Subcutaneous abdominal adipose tissue (tissue), 5 donors: ENCODE data around the gene ZNF57.

Source experiments
- H3K27ac ChIP-seq: one replicate; pipeline ENCODE4 v1.7.0; 2013; ENCODE audit warnings: low read depth, mild to moderate bottlenecking, inconsistent platforms, low read length, moderate library complexity
- H3K27me3 ChIP-seq, 5 donors: one replicate each; pipeline ENCODE4 v1.7.0; 2013; ENCODE audit warnings: low read length in 5 of 5, inconsistent platforms in 1 of 5; ENCODE audit not compliant: control insufficient read depth in 5 of 5, insufficient read depth in 4 of 5
- H3K36me3 ChIP-seq, 5 donors: one replicate each; pipeline ENCODE4 v1.7.0; 2013; ENCODE audit warnings: low read length in 5 of 5; ENCODE audit not compliant: control insufficient read depth in 5 of 5, insufficient read depth in 5 of 5
- H3K4me1 ChIP-seq, 5 donors: one replicate each; pipeline ENCODE4 v1.7.0; 2013; ENCODE audit warnings: low read length in 5 of 5, mild to moderate bottlenecking in 3 of 5, moderate library complexity in 1 of 5; ENCODE audit not compliant: control insufficient read depth in 5 of 5, insufficient read depth in 5 of 5
- H3K4me3 ChIP-seq, 5 donors: one replicate each; pipeline ENCODE4 v1.7.0; 2013; ENCODE audit warnings: low read length in 5 of 5, low read depth in 1 of 5
- H3K9ac ChIP-seq, 5 donors: one replicate each; pipeline ENCODE4 v1.7.0; 2013; ENCODE audit warnings: low read length in 5 of 5, mild to moderate bottlenecking in 4 of 5, moderate library complexity in 3 of 5
- H3K9me3 ChIP-seq, 5 donors: one replicate each; pipeline ENCODE4 v1.7.0; 2013; ENCODE audit warnings: low read length in 5 of 5; ENCODE audit not compliant: control insufficient read depth in 5 of 5
- donor health status: healthy.
- donor health status: healthy.
- donor health status: healthy.
- donor health status: healthy.
- donor health status: healthy.

The ZNF57 gene

GRCh38 chr19:2900296-2901252 lies at the start of gene ZNF57:
Gene ZNF57, plus strand, starts transcription at chr19:2900928. Its CDS starts 118 bp downstream, at chr19:2901046.
- Histone ChIP-seq H3K9ac (peak within 1 kb of the TSS in 4 of 5 donors; percentile 68 to 83 (median 78)), H3K27ac (peak within 1 kb of the TSS; percentile 74), H3K27me3 (no peaks in the 10 kb centered on the region), H3K4me3 (peak within 1 kb of the TSS; percentile 72 to 90 (median 85)), H3K9me3 (peaks cover 2 to 12% (median 9%) of the 10 kb centered on the region in 5 donors), H3K36me3 (no peaks in the 10 kb centered on the region), H3K4me1 (peaks cover 4 to 16% (median 10%) of the 10 kb centered on the region in 5 donors)

GRCh38 chr19:2852598-2852997 lies 48.1 kb upstream of the ZNF57 start:
- Histone ChIP-seq H3K27me3 (no peaks in the 10 kb centered on the region), H3K9me3 (peaks cover 35 to 85% (median 76%) of the 10 kb centered on the region in 5 donors), H3K4me1 (peaks cover 0 to 10% (median 0%) of the 10 kb centered on the region in 5 donors), H3K27ac (no peak overlapping the region), H3K9ac (no peak overlapping the region), H3K36me3 (peaks cover 33 to 55% (median 39%) of the 10 kb centered on the region in 5 donors), H3K4me3 (peak overlapping the region; percentile 4 to 51 (median 22))

GRCh38 chr19:2853015-2853606 lies 47.6 kb upstream of the ZNF57 start:
- Histone ChIP-seq H3K9me3 (peaks cover 35 to 85% (median 78%) of the 10 kb centered on the region in 5 donors), H3K4me1 (peaks cover 0 to 10% (median 0%) of the 10 kb centered on the region in 5 donors), H3K4me3 (peak overlapping the region; percentile 20 to 49 (median 22)), H3K27me3 (no peaks in the 10 kb centered on the region), H3K27ac (no peak overlapping the region), H3K36me3 (peaks cover 33 to 55% (median 39%) of the 10 kb centered on the region in 5 donors), H3K9ac (peak overlapping the region in 1 of 5 donors; percentile 79)

DNA sequence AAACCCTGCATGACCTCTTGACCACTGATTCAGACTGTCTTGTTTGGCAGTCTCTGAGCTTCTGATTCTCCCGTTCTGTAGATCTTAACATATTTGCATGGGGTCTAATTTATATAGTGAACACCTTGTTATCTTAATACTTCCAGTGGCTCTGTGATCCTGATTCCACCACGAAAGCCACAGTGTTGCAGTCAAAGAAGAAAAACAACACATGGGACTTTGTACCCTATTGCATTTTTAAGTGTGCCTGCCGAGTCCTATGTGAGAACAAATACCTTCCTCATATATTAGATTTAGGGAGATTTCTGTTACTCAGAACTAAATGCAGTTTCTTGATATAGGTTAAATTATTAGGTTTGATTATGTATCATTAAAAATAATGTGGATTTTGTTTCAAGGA lies 45.9 kb upstream of the ZNF57 start:
- H3K4me1 ChIP-seq, result peaks cover 0 to 10% (median 0%) of the 10 kb centered on the region in 5 donors
- H3K36me3 ChIP-seq, result peaks cover 33 to 54% (median 37%) of the 10 kb centered on the region in 5 donors
- H3K9me3 ChIP-seq, result peaks cover 39 to 90% (median 87%) of the 10 kb centered on the region in 5 donors
- H3K9ac ChIP-seq, result no peak overlapping the region
- no peak overlapping the region for H3K27ac ChIP-seq
- peak overlapping the region in 1 of 5 donors; percentile 19 for H3K4me3 ChIP-seq
- H3K27me3 ChIP-seq, result no peaks in the 10 kb centered on the region

DNA sequence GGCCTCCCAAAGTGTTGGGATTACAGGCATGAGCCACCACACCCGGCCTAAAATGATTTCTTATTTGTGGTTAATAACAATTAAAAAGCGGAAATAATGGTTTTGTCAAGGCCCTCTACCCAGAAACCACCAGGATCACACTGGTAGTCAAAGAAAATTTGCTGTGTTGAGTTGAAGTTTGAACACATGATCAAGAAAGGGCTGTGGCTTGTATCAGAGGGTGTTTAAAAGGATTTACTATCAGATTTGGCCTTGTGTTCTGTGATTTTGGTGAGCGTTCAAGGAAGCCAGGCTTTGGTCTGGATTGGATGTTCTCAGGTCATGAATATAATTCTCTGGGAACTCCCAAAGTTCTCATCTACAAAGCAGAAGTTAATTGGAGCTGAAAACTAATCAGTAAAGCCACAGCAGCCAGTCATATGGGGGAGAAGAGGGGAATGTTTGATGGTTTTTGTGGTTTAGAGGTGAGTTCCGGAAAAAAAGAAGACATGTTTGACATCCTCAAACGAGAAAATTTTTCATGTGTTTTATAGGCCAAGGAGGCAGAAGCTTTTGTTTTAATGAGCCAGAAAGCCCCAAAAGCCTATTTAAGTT lies 44.2 kb upstream of the ZNF57 start:
- peaks cover 0 to 10% (median 0%) of the 10 kb centered on the region in 5 donors for H3K4me1 ChIP-seq
- no peak overlapping the region for H3K27ac ChIP-seq
- no peaks in the 10 kb centered on the region for H3K27me3 ChIP-seq
- H3K9ac ChIP-seq, result no peak overlapping the region
- peaks cover 21 to 40% (median 24%) of the 10 kb centered on the region in 5 donors for H3K36me3 ChIP-seq
- H3K4me3 ChIP-seq, result peak overlapping the region in 1 of 5 donors; percentile 17
- peaks cover 35 to 80% (median 73%) of the 10 kb centered on the region in 5 donors for H3K9me3 ChIP-seq

DNA sequence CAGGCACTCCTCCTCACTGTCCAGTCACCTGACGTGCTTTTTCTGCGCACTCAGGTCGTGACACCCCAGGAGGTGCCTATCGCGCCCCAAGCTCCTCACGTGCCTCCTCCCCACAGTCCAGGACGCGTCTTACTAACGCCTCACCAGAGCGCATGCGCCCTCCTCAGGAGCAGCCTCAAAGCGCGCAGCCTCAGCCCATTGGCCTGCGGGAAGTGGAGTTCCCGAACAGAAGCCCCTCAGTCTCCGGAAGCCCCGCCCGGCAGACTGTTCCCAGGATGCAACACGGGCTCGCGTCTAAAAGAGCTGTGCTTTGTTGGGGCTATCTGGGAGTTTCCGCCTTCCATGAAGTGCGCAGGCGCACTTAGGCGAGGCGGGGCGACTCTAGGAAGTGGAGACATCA lies 41.9 kb upstream of the ZNF57 start:
- peak overlapping the region in 2 of 5 donors; percentile 6 to 17 for H3K4me3 ChIP-seq
- H3K27me3 ChIP-seq, result no peaks in the 10 kb centered on the region
- no peak overlapping the region for H3K9ac ChIP-seq
- H3K36me3 ChIP-seq, result peaks cover 0 to 19% (median under 1%) of the 10 kb centered on the region in 5 donors
- H3K9me3 ChIP-seq, result peaks cover 15 to 57% (median 50%) of the 10 kb centered on the region in 5 donors
- no peak overlapping the region for H3K27ac ChIP-seq
- H3K4me1 ChIP-seq, result no peaks in the 10 kb centered on the region

- H3K36me3 ChIP-seq, result no peaks in the 10 kb centered on the region
- H3K9ac ChIP-seq, result no peak overlapping the region
- H3K4me1 ChIP-seq, result no peaks in the 10 kb centered on the region
- peaks cover 0 to 3% (median 0%) of the 10 kb centered on the region in 5 donors for H3K27me3 ChIP-seq
- H3K9me3 ChIP-seq, result peaks cover 0 to 13% (median 12%) of the 10 kb centered on the region in 5 donors
- no peak overlapping the region for H3K27ac ChIP-seq
- no peak overlapping the region for H3K4me3 ChIP-seq
Measured at GRCh38 chr19:2863816-2864215, 36.9 kb upstream of the ZNF57 start.

- Histone ChIP-seq H3K4me1 (no peaks in the 10 kb centered on the region), H3K27ac (no peak overlapping the region), H3K9ac (no peak overlapping the region), H3K36me3 (no peaks in the 10 kb centered on the region), H3K27me3 (peaks cover 0 to 3% (median 0%) of the 10 kb centered on the region in 5 donors), H3K4me3 (no peak overlapping the region), H3K9me3 (no peaks in the 10 kb centered on the region)
Measured at GRCh38 chr19:2865334-2866100, 35.2 kb upstream of the ZNF57 start.

DNA sequence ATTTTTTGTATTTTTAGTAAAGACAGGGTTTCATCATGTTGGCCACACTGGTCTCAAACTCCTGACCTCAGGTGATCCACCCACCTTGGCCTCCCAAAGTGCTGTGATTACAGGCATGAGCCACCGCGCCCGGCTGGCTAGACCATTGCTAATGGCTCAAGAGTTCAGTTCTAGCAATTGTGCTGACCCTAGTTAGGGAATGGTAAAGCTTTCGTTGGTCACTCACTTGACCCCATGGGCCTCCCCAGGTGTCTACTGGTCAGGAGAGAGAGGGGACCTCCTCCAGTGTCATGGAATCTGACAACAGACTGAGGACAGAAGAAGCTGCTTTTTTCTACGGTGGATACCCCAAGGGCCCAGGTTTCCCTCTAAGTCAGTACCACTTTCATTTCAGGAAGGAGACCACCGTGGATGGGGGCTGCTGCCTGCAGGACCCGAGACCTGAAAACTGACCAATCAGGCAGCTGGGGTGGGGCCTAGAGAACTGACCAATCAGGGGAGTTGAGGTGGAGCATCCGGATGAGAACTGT lies 34.2 kb upstream of the ZNF57 start:
- H3K36me3 ChIP-seq, result no peaks in the 10 kb centered on the region
- H3K27me3 ChIP-seq, result peaks cover 0 to 3% (median 0%) of the 10 kb centered on the region in 5 donors
- no peak overlapping the region for H3K9ac ChIP-seq
- H3K9me3 ChIP-seq, result no peaks in the 10 kb centered on the region
- no peak overlapping the region for H3K4me3 ChIP-seq
- no peaks in the 10 kb centered on the region for H3K4me1 ChIP-seq
- no peak overlapping the region for H3K27ac ChIP-seq
